ENCODE measurements around the gene CYP21A2. TPM values are rescaled to one million over a fixed set of nuclear protein-coding genes. Genes with fewer than 3 reads are reported as not detected.
"Not testable (repeated sequence)": the region's sequence is repeated elsewhere in the genome, so short reads cannot be mapped to it uniquely, and the experiment has no call there.

The CYP21A2 gene
- total RNA-seq (1 to 10 TPM in 3 of 5 donors, under 1 TPM in 2; 0.43 to 2.2 (median 1.6) TPM), total RNA-seq (0 to 0.26 (median 0) reads per million in 29 experiments)
- 1.5 TPM for total RNA-seq (2013)

GRCh38 chr6:32037598-32038524 lies at the start of gene CYP21A2:
TSS of gene CYP21A2 (plus strand) at chr6:32038415. CDS start at chr6:32038423, 8 bp downstream.
- H3K27me3 ChIP-seq (replicated peaks in 1 of 2; ENCODE audit: control insufficient read depth in 2 of 2, extremely low read depth in 1 of 2, insufficient read depth in 2 of 2, low read length in 1 of 2); DNase-seq; H3K27me3 Mint-ChIP-seq; H3K27ac ChIP-seq (ENCODE audit: low read length); H3K4me1 ChIP-seq (ENCODE audit: control insufficient read depth in 1 of 2, extremely low read depth in 1 of 2, insufficient read depth in 2 of 2, low read length in 2 of 2); H3K9me3 ChIP-seq; H3K9me3 Mint-ChIP-seq; CTCF ChIA-PET; POLR2A ChIA-PET; H3K36me3 Mint-ChIP-seq; H3K4me3 ChIP-seq (ENCODE audit: control insufficient read depth in 1 of 2, extremely low read depth in 1 of 2, low read length in 1 of 2); H3K36me3 ChIP-seq (ENCODE audit: control insufficient read depth in 2 of 2, extremely low read depth in 1 of 2, insufficient read depth in 1 of 2, low read length in 1 of 2): not testable (repeated sequence)
- Mint-ChIP-seq H3K4me1 (peaks cover 8 to 11% (median 10%) of the 10 kb centered on the region in 3 donors), H3K4me3 (peak within 1 kb of the TSS in 1 of 3 donors; percentile 44), H3K27ac (peak within 1 kb of the TSS; percentile 79 to 88)
- ATAC-seq (replicated peaks in 1 of 4): peak; percentile 87 to 97 (median 92)
- 100% methylated on average over 2 of the region's 19 CpGs for WGBS (ENCODE audit: insufficient coverage)

GRCh38 chr6:31989363-31989762 lies 48.9 kb upstream of the CYP21A2 start:
- DNase-seq; H3K4me3 Mint-ChIP-seq; H3K27me3 ChIP-seq (replicated peaks in 1 of 2; ENCODE audit: control insufficient read depth in 2 of 2, extremely low read depth in 1 of 2, insufficient read depth in 2 of 2, low read length in 1 of 2); H3K4me3 ChIP-seq (ENCODE audit: control insufficient read depth in 1 of 2, extremely low read depth in 1 of 2, low read length in 1 of 2); H3K36me3 Mint-ChIP-seq; H3K27me3 Mint-ChIP-seq; H3K27ac ChIP-seq (ENCODE audit: low read length); H3K9me3 Mint-ChIP-seq; POLR2A ChIA-PET; ATAC-seq (replicated peaks in 1 of 4); H3K27ac Mint-ChIP-seq; H3K9me3 ChIP-seq; H3K4me1 Mint-ChIP-seq; H3K36me3 ChIP-seq (ENCODE audit: control insufficient read depth in 2 of 2, extremely low read depth in 1 of 2, insufficient read depth in 1 of 2, low read length in 1 of 2); CTCF ChIA-PET; H3K4me1 ChIP-seq (ENCODE audit: control insufficient read depth in 1 of 2, extremely low read depth in 1 of 2, insufficient read depth in 2 of 2, low read length in 2 of 2): not testable (repeated sequence)
- no CpG with 5 or more reads among the region's 10 CpGs for WGBS (ENCODE audit: insufficient coverage)

- H3K9me3 Mint-ChIP-seq; H3K9me3 ChIP-seq; H3K27me3 Mint-ChIP-seq; H3K4me3 Mint-ChIP-seq; POLR2A ChIA-PET; DNase-seq; H3K4me1 Mint-ChIP-seq; H3K36me3 Mint-ChIP-seq; H3K27me3 ChIP-seq (replicated peaks in 1 of 2; ENCODE audit: control insufficient read depth in 2 of 2, extremely low read depth in 1 of 2, insufficient read depth in 2 of 2, low read length in 1 of 2); ATAC-seq (replicated peaks in 1 of 4); CTCF ChIA-PET; H3K27ac Mint-ChIP-seq; H3K27ac ChIP-seq (ENCODE audit: low read length); H3K36me3 ChIP-seq (ENCODE audit: control insufficient read depth in 2 of 2, extremely low read depth in 1 of 2, insufficient read depth in 1 of 2, low read length in 1 of 2); H3K4me1 ChIP-seq (ENCODE audit: control insufficient read depth in 1 of 2, extremely low read depth in 1 of 2, insufficient read depth in 2 of 2, low read length in 2 of 2); H3K4me3 ChIP-seq (ENCODE audit: control insufficient read depth in 1 of 2, extremely low read depth in 1 of 2, low read length in 1 of 2): not testable (repeated sequence)
- no CpG with 5 or more reads among the region's 14 CpGs for WGBS (ENCODE audit: insufficient coverage)
These were observed 43.8 kb upstream of the CYP21A2 start for GRCh38 chr6:31994421-31994820.

- 70% methylated on average over 2 of the region's 6 CpGs for WGBS (ENCODE audit: insufficient coverage)
- H3K4me3 Mint-ChIP-seq: not testable (repeated sequence)
These were observed 41.8 kb upstream of the CYP21A2 start for GRCh38 chr6:31996385-31996784.

GRCh38 chr6:32002546-32003268 lies 35.5 kb upstream of the CYP21A2 start:
- H3K4me3 ChIP-seq (ENCODE audit: control insufficient read depth in 1 of 2, extremely low read depth in 1 of 2, low read length in 1 of 2): not testable (repeated sequence)

More at GRCh38 chr6:31996385-31996784, 41.8 kb upstream of the CYP21A2 start:
- H3K27me3 ChIP-seq (replicated peaks in 1 of 2; ENCODE audit: control insufficient read depth in 2 of 2, extremely low read depth in 1 of 2, insufficient read depth in 2 of 2, low read length in 1 of 2); POLR2A ChIA-PET; H3K27ac Mint-ChIP-seq; H3K27ac ChIP-seq (ENCODE audit: low read length); H3K4me1 Mint-ChIP-seq; H3K36me3 ChIP-seq (ENCODE audit: control insufficient read depth in 2 of 2, extremely low read depth in 1 of 2, insufficient read depth in 1 of 2, low read length in 1 of 2); H3K9me3 ChIP-seq; H3K9me3 Mint-ChIP-seq; H3K27me3 Mint-ChIP-seq; CTCF ChIA-PET; H3K36me3 Mint-ChIP-seq; ATAC-seq (replicated peaks in 1 of 4); H3K4me1 ChIP-seq (ENCODE audit: control insufficient read depth in 1 of 2, extremely low read depth in 1 of 2, insufficient read depth in 2 of 2, low read length in 2 of 2); DNase-seq; H3K4me3 ChIP-seq (ENCODE audit: control insufficient read depth in 1 of 2, extremely low read depth in 1 of 2, low read length in 1 of 2): not testable (repeated sequence)

GRCh38 chr6:32003301-32003700 lies 34.9 kb upstream of the CYP21A2 start:
- peaks cover 0 to 11% of the 10 kb centered on the region in 2 experiments for H3K4me1 ChIP-seq (ENCODE audit: control insufficient read depth in 1 of 2, extremely low read depth in 1 of 2, insufficient read depth in 2 of 2, low read length in 2 of 2)
- DNase-seq; POLR2A ChIA-PET; H3K27me3 ChIP-seq (replicated peaks in 1 of 2; ENCODE audit: control insufficient read depth in 2 of 2, extremely low read depth in 1 of 2, insufficient read depth in 2 of 2, low read length in 1 of 2); H3K36me3 Mint-ChIP-seq; H3K9me3 ChIP-seq; CTCF ChIA-PET; H3K27ac ChIP-seq (ENCODE audit: low read length); H3K4me3 Mint-ChIP-seq; H3K27ac Mint-ChIP-seq; H3K9me3 Mint-ChIP-seq; ATAC-seq (replicated peaks in 1 of 4); H3K4me3 ChIP-seq (ENCODE audit: control insufficient read depth in 1 of 2, extremely low read depth in 1 of 2, low read length in 1 of 2); H3K36me3 ChIP-seq (ENCODE audit: control insufficient read depth in 2 of 2, extremely low read depth in 1 of 2, insufficient read depth in 1 of 2, low read length in 1 of 2); H3K4me1 Mint-ChIP-seq; H3K27me3 Mint-ChIP-seq: not testable (repeated sequence)
- WGBS (ENCODE audit: insufficient coverage): no CpG with 5 or more reads among the region's 7 CpGs

More at GRCh38 chr6:32002546-32003268, 35.5 kb upstream of the CYP21A2 start:
- H3K4me3 Mint-ChIP-seq; POLR2A ChIA-PET; H3K27me3 ChIP-seq (replicated peaks in 1 of 2; ENCODE audit: control insufficient read depth in 2 of 2, extremely low read depth in 1 of 2, insufficient read depth in 2 of 2, low read length in 1 of 2); DNase-seq; H3K9me3 Mint-ChIP-seq; H3K36me3 Mint-ChIP-seq; H3K27ac ChIP-seq (ENCODE audit: low read length); H3K36me3 ChIP-seq (ENCODE audit: control insufficient read depth in 2 of 2, extremely low read depth in 1 of 2, insufficient read depth in 1 of 2, low read length in 1 of 2); H3K4me1 Mint-ChIP-seq; ATAC-seq (replicated peaks in 1 of 4); H3K27ac Mint-ChIP-seq; H3K9me3 ChIP-seq; CTCF ChIA-PET; H3K27me3 Mint-ChIP-seq: not testable (repeated sequence)
- no CpG with 5 or more reads among the region's 15 CpGs for WGBS (ENCODE audit: insufficient coverage)
- peaks cover 0 to 11% of the 10 kb centered on the region in 2 experiments for H3K4me1 ChIP-seq (ENCODE audit: control insufficient read depth in 1 of 2, extremely low read depth in 1 of 2, insufficient read depth in 2 of 2, low read length in 2 of 2)
